ENCODE data around the gene ASB10.

- TF ChIP-seq CTCF (conservative IDR thresholded peaks at IDR 0.05 in 1 of 2, IDR thresholded peaks at IDR 0.05 in 1 of 2; ENCODE audit: extremely low read depth in 1 of 2, insufficient read depth in 1 of 2, low read depth in 1 of 2, low read length in 2 of 2) (no peak), EZH2 (IDR thresholded peaks at IDR 0.05; ENCODE audit: borderline replicate concordance, low read length) (no peak)
These were observed 580 bp upstream of the ASB10 start for GRCh38 chr7:151187409-151188251.
